Dendritic cell treated with granulocyte-macrophage colony-stimulating factor and Interleukin-4, amounts not matched to agents 40 ng/mL and 50 ng/mL, for 4 days (primary cell): ENCODE measurements around the gene PTPRN2.

Source experiments
- H3K27ac Mint-ChIP-seq: one replicate; pipeline ENCODE4 v1.8.0; 2022; ENCODE audit warnings: mild to moderate bottlenecking, mixed read lengths
- H3K27me3 Mint-ChIP-seq: one replicate; pipeline ENCODE4 v1.8.0; 2022; ENCODE audit warnings: mild to moderate bottlenecking, mixed read lengths
- H3K36me3 Mint-ChIP-seq: one replicate; pipeline ENCODE4 v1.8.0; 2022; ENCODE audit warnings: low read depth, mixed read lengths
- H3K4me1 Mint-ChIP-seq: one replicate; pipeline ENCODE4 v1.8.0; 2022; ENCODE audit warnings: low read depth, mixed read lengths
- H3K4me3 Mint-ChIP-seq: one replicate; pipeline ENCODE4 v1.8.0; 2022; ENCODE audit warnings: mild to moderate bottlenecking, moderate library complexity, mixed read lengths
- H3K9me3 Mint-ChIP-seq: one replicate; pipeline ENCODE4 v1.8.0; 2022; ENCODE audit warnings: mixed read lengths
- intact Hi-C: fragments of 100-400 bp; cut with micrococcal nuclease; formaldehyde crosslinking; loops from one replicate; pipeline ENCODE4 v1.15.0; 2022

Gene PTPRN2

DNA sequence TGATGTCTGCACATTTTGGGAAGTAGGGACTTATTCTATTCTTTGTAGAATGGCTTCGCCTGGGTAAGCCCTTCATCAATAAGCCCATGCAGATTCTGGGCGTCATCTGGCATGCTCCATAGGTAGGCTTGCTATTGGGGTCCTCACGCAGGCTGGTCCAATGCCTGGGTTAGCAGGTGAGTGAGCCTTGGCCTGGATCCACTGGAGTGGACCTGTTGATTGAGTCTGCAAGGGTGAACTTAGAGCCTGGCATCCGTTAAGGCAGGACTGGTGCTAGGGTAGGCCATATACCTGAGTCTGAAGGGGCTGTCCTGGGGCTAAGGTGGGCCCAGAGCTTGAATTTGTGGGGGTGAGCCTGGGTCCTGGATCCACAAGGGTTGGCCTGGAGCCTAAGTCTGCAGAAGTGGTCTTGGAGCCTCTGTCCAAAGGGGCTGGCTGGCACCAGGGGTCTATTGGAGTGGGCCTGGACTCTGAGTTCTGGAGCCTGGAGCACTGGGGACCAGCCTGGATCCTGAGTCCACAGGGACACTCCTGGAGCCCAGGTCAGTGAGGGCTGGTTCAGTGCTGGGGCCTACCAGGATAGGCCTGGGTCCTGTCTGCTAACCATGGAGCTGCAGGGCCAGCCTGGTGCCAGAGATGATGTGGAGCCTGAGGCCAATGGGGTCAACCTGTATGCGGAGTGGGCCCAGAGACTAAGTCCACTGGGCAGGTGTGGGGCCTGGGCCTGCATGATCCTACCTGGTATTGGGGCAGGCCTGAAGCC, 297.7 kb downstream of the PTPRN2 start:
- H3K27me3 Mint-ChIP-seq: no peaks in the 10 kb centered on the region
- H3K36me3 Mint-ChIP-seq: no peaks in the 10 kb centered on the region
- H3K4me3 Mint-ChIP-seq: no peak overlapping the region

DNA sequence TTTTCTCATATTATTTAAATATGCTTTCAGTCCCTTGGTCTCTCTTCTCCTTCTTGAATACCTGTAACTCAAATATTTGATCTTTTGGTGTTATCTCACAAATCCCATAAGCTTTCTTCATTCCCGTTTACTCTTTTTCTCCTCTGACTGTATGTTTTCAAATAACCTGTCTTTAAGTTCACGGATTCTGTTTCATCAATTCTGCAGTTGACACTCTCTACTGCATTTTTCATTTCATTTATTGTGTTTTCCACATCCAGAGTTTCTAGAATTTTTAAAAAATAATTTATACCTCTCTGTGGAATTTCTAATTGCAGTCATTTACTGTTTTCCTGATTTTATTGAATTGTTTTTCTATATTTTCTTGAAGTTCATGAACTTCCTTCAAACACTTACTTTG, 298.4 kb downstream of the PTPRN2 start:
- Mint-ChIP-seq H3K4me1 (no peaks in the 10 kb centered on the region), H3K4me3 (no peak overlapping the region), H3K27me3 (no peaks in the 10 kb centered on the region), H3K36me3 (no peaks in the 10 kb centered on the region), H3K9me3 (peaks cover 62% of the 10 kb centered on the region), H3K27ac (no peak overlapping the region)
- intact Hi-C loops: no loop called here

More for the DNA sequence above, 297.7 kb downstream of the PTPRN2 start:
- no peak overlapping the region for H3K27ac Mint-ChIP-seq
- intact Hi-C loops: no loop called here
- no peaks in the 10 kb centered on the region for H3K4me1 Mint-ChIP-seq
- peaks cover 70% of the 10 kb centered on the region for H3K9me3 Mint-ChIP-seq

DNA sequence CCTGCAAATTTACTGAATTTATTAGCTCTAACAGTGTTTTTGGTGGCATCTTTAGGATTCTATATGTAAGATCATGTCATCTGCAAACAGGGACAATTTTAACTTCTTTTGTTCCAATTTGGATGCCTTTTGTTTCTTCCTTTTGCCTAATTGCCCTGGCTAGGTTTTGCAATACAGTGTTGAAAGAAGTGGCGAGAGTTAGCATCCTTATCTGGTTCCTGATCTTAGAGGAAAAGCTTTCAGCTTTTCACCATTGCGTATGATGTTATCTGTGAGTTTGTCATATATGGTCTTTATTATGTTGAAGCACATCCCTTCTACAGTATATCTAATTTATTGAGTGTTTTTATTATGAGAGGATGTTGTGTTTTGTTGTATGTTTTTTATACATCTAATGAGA, 301.4 kb downstream of the PTPRN2 start:
- intact Hi-C loops: no loop called here
- Mint-ChIP-seq H3K27me3 (no peaks in the 10 kb centered on the region), H3K9me3 (peaks cover 47% of the 10 kb centered on the region), H3K36me3 (no peaks in the 10 kb centered on the region), H3K4me3 (no peak overlapping the region), H3K27ac (no peak overlapping the region), H3K4me1 (no peaks in the 10 kb centered on the region)

DNA sequence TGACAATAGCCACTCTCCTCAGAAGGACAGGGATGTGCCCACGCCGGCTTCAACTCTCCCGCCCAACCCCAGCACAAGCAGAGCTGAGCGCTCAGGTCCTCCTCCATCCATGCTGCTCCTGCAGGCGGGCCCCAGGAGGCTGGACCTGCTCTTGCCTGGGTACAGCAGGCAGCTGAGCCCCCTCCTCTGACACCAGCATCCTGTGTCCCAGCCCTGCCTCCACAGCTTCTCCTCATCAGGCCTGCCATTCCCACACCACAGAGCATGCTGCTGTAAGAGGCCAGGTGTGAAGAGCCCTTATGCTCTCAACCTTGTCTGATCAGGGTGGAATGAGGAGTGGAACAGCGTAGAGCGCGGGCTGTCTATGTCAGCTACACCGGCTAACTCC, 302.2 kb downstream of the PTPRN2 start:
- Mint-ChIP-seq H3K27me3 (no peaks in the 10 kb centered on the region), H3K36me3 (no peaks in the 10 kb centered on the region), H3K4me3 (no peak overlapping the region), H3K9me3 (peaks cover 39% of the 10 kb centered on the region), H3K27ac (no peak overlapping the region), H3K4me1 (no peaks in the 10 kb centered on the region)
- intact Hi-C loops: no loop called here

DNA sequence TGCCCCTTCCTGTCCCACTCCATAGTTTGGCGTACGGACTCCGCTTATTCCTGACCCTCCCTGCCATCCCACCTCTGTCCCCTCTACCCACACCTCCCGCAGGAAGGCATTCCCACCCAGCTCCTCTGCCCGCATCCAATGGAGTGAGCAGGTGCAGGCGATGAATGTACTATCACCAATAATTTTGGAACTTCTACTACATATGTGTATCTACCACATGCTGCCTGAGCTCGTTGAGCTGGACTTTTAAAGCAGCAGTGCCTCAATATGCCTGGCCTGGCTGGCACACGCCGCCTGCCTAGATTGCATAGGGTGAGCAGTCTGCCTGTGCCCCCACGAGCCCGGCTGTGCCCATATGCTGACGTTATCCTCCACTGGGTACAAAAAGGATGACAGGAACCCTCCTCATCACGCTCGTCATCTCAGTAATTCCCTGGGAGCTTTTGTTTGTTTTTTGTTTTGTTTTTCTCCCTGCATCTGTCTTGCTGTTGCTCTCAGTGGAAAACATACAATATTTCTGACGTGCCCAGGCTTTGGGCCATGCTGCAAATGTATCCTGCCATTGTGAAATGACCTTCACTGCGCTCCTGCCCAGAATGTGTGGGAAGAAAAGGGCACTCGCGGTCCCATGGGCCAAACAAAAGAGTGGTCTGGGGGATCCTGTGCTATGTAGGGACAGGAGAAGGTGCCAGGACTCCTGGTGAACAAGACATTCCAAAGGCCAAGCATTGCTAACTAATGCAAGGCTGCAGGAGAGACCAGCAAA, 302.8 kb downstream of the PTPRN2 start:
- Mint-ChIP-seq H3K27me3 (no peaks in the 10 kb centered on the region), H3K36me3 (no peaks in the 10 kb centered on the region), H3K27ac (no peak overlapping the region), H3K9me3 (peaks cover 33% of the 10 kb centered on the region), H3K4me3 (no peak overlapping the region), H3K4me1 (no peaks in the 10 kb centered on the region)
- intact Hi-C loops: no loop called here

DNA sequence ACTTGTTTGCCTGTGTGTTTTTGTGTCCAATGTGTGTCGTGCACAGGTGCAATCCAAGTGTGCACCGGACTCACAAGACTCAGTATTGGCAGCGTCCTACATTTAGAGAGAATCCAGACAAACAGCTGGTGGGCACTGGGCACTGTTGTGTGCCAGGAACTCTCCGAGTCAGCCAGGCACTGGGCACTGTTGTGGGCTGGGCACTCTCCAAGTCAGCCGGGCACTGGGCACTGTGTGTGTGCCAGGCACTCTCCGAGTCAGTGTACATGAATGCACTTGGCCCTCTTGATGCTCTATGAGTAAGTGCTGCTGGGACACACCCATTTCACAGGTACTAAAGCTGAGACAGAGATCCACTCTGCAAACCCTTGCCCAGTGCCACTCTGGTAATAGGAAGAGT, 303.5 kb downstream of the PTPRN2 start:
- Mint-ChIP-seq H3K9me3 (peaks cover 26% of the 10 kb centered on the region), H3K4me1 (no peaks in the 10 kb centered on the region), H3K27ac (no peak overlapping the region), H3K36me3 (no peaks in the 10 kb centered on the region), H3K27me3 (no peaks in the 10 kb centered on the region), H3K4me3 (no peak overlapping the region)
- intact Hi-C loops: no loop called here

DNA sequence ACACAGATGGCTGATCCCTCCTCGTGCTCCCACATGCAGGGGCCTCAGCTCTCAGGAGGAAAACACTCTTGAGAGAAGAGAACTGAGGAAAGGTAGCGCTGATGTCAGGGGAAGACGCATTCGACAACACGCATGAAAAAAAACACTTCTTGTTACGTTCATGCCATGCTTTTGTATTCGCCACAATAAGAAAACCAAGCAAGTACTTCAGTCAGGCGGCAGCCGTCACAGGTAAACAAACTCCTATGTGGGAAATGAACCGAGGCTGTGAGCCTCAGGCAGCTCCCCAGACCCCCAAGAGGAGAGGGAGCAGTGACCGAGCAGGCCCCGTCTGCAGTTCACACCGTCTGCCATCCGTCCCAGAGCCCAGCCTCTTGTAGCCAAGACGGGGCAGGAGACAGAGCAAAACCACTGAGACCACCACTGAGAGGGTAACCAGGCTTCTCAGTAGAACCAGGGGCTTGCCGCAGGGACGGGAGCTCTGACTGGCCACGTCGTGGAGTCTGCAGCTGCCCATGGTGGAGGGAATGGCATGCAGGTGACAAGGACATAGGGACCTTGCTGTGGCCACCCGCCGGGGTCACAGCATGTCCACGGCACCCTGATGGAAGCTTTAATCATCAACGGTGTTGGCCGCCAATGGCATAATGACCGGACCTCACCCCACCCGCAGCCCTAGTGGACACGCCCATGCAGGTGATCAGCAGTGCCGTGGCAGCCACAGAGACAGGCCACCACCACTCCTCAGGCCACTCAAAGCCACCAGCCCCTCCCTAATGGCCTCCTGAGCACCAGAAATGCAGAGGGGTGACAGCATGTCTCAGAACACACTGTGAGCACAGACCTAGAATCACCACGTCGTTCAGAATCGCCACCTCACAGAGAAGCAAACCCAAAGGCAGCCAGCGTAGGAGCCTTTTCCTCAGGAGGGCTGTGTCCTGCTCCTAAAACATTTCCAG, 304.3 kb downstream of the PTPRN2 start:
- H3K9me3 Mint-ChIP-seq: peaks cover 18% of the 10 kb centered on the region

DNA sequence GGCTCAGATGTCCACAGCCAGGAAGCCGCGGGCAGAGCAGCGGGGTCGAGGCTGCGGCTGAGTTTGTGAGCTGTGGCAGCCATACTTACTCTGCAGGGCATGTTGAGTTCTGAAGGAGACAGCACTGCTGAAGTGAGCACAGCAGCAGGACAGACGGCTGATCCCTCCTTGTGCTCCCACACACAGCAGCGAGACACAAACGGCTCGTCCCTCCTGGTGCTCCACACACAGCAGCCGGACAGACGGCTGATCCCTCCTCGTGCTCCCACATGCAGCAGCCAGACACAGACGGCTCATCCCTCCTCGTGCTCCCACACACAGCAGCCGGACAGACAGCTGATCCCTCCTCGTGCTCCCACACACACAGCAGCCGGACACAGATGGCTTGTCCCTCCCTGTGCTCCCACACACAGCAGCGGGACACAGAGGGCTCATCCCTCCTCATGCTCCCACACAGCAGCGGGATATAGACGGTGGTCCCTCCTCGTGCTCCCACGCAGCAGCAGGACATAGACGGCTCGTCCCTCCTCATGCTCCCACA, 305.1 kb downstream of the PTPRN2 start:
- H3K27me3 Mint-ChIP-seq: no peaks in the 10 kb centered on the region

More for the DNA sequence above, 304.3 kb downstream of the PTPRN2 start:
- Mint-ChIP-seq H3K4me1 (no peaks in the 10 kb centered on the region), H3K4me3 (no peak overlapping the region), H3K27me3 (no peaks in the 10 kb centered on the region), H3K27ac (no peak overlapping the region), H3K36me3 (no peaks in the 10 kb centered on the region)
- intact Hi-C loops: no loop called here

DNA sequence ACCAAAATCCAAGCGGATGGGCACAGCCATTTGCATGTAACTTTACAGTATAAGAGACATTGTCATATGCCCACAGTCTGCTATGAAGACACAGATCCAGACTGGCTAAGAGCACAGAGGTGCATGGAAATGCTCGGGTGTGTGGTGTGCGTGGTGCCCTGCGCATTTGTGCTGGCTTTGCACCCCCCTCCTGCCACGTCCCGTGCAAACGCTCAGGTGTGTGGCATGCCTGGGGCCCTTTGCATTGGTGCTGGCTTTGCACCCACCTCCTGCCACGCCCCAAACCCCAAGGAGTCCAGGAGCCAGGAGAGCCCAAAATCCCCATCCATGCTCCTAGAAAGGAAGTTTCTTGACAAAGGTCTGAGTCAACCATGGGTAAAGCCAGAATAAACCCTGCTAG, 306.2 kb downstream of the PTPRN2 start:
- no peaks in the 10 kb centered on the region for H3K4me1 Mint-ChIP-seq
- no peaks in the 10 kb centered on the region for H3K36me3 Mint-ChIP-seq
- intact Hi-C loops: no loop called here
- no peak overlapping the region for H3K27ac Mint-ChIP-seq
- no peaks in the 10 kb centered on the region for H3K27me3 Mint-ChIP-seq
- no peak overlapping the region for H3K4me3 Mint-ChIP-seq
- H3K9me3 Mint-ChIP-seq: peaks cover 3% of the 10 kb centered on the region

More for the DNA sequence above, 305.1 kb downstream of the PTPRN2 start:
- Mint-ChIP-seq H3K4me1 (no peaks in the 10 kb centered on the region), H3K27ac (no peak overlapping the region), H3K4me3 (no peak overlapping the region), H3K9me3 (peaks cover 13% of the 10 kb centered on the region), H3K36me3 (no peaks in the 10 kb centered on the region)
- intact Hi-C loops: no loop called here

DNA sequence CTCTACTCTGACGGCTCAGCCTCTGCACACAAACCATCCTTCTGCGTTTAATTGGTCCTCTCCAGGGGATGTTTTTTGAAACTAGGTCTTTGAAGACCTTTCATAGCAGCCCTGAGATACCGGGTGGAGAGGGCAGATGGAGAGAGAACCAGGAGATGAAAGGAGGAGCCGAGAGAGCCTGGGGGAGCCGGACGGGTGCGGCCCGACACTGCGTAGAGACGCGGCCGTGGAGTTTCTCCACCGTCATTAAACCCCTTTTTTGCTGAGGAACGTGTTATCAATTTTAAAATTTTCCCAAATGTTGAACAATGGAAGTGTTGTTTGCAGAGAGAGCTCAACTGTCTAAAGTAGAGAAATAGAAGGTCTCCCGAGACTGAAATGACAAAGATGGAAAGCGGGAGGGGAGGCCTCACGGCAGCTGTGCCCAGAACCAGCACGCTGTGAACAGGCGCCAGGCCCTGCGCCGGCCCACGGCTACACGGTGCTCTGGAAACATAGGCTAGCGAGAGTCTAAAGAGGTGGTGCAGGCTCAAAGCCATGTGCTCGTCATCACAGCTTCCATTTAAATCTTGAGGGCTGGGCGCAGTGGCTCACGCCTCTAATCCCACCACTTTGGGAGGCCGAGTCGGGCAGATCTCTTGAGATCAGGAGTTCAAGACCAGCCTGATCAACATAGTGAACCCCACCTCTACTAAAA, 307.0 kb downstream of the PTPRN2 start:
- Mint-ChIP-seq H3K27me3 (no peaks in the 10 kb centered on the region), H3K4me3 (no peak overlapping the region), H3K27ac (no peak overlapping the region), H3K4me1 (no peaks in the 10 kb centered on the region), H3K9me3 (no peaks in the 10 kb centered on the region), H3K36me3 (no peaks in the 10 kb centered on the region)
- intact Hi-C loops: no loop called here

DNA sequence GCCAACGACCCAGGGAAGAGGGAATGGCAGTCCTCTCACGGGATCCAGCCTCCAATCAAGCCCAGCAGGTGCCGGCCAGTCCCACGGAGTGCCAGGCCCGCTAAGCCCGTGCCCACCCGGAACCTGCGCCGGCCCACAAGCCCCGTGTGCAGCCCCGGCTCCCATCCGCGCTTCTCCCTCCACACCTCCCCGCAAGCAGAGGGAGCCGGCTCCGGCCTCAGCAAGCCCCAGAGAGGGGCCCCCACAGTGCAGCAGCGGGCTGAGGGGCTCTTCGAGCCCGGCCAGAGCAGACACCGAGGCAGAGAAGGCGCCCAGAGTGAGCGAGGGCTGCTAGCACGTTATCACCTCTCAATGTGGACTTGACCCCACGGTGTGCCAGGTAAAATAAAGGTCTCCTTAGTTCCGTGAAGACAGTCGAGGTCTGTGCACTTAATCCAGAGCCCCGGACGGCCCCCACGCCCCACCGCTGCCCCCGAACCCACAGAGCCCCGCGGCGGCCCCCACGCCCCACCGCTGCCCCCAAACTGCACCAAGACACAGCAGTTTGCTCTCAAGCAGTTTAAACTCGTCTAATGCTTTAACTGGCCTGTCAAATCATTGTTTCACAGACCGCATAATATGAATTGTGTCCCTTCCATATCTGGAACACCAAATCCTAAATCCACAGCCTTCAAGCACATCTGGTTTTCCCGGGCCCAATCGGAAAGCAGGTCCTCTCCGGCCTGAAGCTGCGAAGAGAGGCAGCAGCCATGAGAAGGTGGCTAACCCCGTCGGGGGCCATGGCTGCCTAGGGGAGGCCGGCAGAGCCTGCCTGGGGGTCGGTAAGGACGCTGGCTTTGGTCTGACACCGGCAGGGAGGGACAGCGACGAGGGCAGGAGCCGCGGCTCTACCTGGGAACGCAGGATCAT, 307.8 kb downstream of the PTPRN2 start:
- Mint-ChIP-seq H3K27me3 (no peaks in the 10 kb centered on the region), H3K27ac (no peak overlapping the region), H3K4me3 (no peak overlapping the region), H3K9me3 (no peaks in the 10 kb centered on the region), H3K36me3 (no peaks in the 10 kb centered on the region), H3K4me1 (no peaks in the 10 kb centered on the region)
- intact Hi-C loops: no loop called here

DNA sequence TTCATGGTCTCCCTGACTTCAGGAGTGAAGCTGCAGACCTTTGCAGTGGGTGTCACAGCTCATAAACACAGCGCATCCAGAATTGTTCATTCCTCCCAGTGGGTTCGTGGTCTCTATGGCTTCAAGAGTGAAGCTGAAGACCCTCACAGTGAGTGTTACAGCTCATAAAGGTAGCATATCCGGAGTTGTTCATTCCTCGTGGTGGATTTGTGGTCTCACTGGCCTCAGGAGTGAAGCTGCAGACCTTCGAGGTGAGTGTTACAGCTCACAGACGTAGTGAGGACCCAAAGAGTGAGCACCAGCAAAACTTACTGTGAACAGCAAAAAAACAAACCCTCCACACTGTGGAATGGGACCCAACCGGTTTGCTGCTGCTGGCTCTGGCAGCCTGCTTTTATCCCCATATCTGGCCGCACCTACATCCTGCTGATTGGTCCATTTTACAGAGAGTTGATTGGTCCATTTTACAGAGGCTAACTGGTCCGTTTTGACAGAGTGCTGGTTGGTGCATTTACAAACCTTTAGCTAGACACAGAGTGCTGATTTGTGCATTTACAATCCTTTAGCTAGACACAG, 308.8 kb downstream of the PTPRN2 start:
- Mint-ChIP-seq H3K27ac (no peak overlapping the region), H3K27me3 (no peaks in the 10 kb centered on the region), H3K36me3 (no peaks in the 10 kb centered on the region), H3K9me3 (no peaks in the 10 kb centered on the region), H3K4me3 (no peak overlapping the region), H3K4me1 (no peaks in the 10 kb centered on the region)
- intact Hi-C loops: no loop called here
